ENCODE data around the gene OR10A4.

The OR10A4 gene

DNA sequence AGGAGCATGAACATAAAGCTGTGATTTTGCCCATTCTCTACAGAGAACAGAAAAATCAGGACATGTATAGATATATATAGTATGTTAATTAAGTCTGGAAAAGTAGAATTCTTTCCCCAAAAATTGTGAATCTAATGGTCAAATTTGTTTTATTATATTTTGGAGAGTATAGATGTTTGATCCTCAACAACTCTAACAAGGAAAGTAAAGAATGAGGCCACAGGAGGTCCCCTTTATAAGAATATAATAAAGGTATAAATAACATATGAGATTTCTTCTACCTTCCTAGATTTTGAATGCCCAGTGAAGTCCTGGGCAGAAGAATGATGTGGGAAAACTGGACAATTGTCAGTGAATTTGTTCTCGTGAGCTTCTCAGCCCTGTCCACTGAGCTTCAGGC is at the start of gene OR10A4:
Gene OR10A4 (plus strand): TSS at position 301 of the 400 bp plus-strand sequence. CDS start 23 bp downstream, at position 324.
- H3K4me3 ChIP-seq (ENCODE audit: low read depth, low read length), result no peak within 1 kb of the TSS
- in situ Hi-C loops (cut with HindIII; ENCODE audit: low pct_ligation_motif_present, low sequenced_read_pairs), result no loop called here
- TF ChIP-seq CTCF (IDR thresholded peaks at IDR 0.05; ENCODE audit: low read depth, low read length, missing control alignments), result no peak
- H3K27me3 ChIP-seq (replicated peaks), result no peaks in the 10 kb centered on the region
- no peak for DNase-seq
- H3K27ac ChIP-seq, result no peak within 1 kb of the TSS
- H3K36me3 ChIP-seq (replicated peaks), result no peaks in the 10 kb centered on the region

GRCh38 chr11:6828103-6828502 is 48.3 kb upstream of the OR10A4 start:
- no peak overlapping the region for H3K27ac ChIP-seq
- DNase-seq, result no peak
- TF ChIP-seq CTCF (IDR thresholded peaks at IDR 0.05; ENCODE audit: low read depth, low read length, missing control alignments), result no peak
- H3K36me3 ChIP-seq (replicated peaks), result no peaks in the 10 kb centered on the region
- no peaks in the 10 kb centered on the region for H3K27me3 ChIP-seq (replicated peaks)
- in situ Hi-C loops (cut with HindIII; ENCODE audit: low pct_ligation_motif_present, low sequenced_read_pairs), result no loop called here
- H3K4me3 ChIP-seq (ENCODE audit: low read depth, low read length), result no peak overlapping the region

GRCh38 chr11:6833356-6833755 is 43.1 kb upstream of the OR10A4 start:
- in situ Hi-C loops (cut with HindIII; ENCODE audit: low pct_ligation_motif_present, low sequenced_read_pairs), result no loop called here
- H3K27ac ChIP-seq, result no peak overlapping the region
- no peak for TF ChIP-seq CTCF (IDR thresholded peaks at IDR 0.05; ENCODE audit: low read depth, low read length, missing control alignments)
- DNase-seq, result no peak
- no peaks in the 10 kb centered on the region for H3K36me3 ChIP-seq (replicated peaks)
- no peaks in the 10 kb centered on the region for H3K27me3 ChIP-seq (replicated peaks)
- H3K4me3 ChIP-seq (ENCODE audit: low read depth, low read length), result no peak overlapping the region

- no peak overlapping the region for H3K27ac ChIP-seq
- DNase-seq, result no peak
- TF ChIP-seq CTCF (IDR thresholded peaks at IDR 0.05; ENCODE audit: low read depth, low read length, missing control alignments), result no peak
- in situ Hi-C loops (cut with HindIII; ENCODE audit: low pct_ligation_motif_present, low sequenced_read_pairs), result no loop called here
- H3K36me3 ChIP-seq (replicated peaks), result no peaks in the 10 kb centered on the region
- no peak overlapping the region for H3K4me3 ChIP-seq (ENCODE audit: low read depth, low read length)
- H3K27me3 ChIP-seq (replicated peaks), result no peaks in the 10 kb centered on the region
These were observed 42.4 kb upstream of the OR10A4 start for GRCh38 chr11:6834021-6834420.

DNA sequence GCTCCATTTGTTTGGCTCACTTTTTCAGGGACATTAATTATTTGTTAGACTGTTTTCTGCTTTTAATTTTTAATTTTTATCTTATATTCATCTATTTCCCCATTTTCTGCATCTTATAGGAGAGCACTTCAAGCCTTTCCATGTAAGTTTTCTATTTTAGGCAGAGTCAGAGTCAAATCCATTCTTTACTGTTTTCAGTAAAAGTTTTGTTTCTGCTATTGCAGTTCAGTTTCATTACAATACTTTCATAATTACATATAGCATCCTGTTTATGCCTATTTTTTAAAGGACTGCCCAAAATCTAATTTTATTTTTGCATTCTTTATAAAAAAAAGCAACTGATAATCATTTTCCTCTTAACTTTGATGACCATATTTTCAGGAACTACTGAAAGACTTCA is 34.7 kb upstream of the OR10A4 start:
- in situ Hi-C loops (cut with HindIII; ENCODE audit: low pct_ligation_motif_present, low sequenced_read_pairs), result no loop called here
- no peak for TF ChIP-seq CTCF (IDR thresholded peaks at IDR 0.05; ENCODE audit: low read depth, low read length, missing control alignments)
- DNase-seq, result no peak

DNA sequence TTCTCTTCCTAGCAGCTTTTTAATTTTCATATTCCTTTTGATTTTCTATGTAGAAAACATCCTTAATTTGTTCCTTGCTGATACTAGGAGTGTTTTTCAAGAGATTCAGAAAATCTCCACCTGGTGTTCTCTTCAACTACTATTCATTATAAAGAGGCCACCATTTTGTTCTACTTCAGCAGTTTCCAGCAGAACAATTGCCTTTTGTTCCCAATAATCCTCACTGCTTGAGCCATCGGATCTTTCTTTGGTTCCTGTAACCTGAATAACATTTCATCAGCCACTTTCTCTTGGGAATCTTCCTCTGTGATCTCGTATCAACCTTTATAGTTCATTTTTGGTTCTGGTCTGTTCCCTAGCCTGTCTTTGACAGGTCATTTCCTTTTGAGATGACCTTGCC is 32.8 kb upstream of the OR10A4 start:
- H3K36me3 ChIP-seq (replicated peaks), result no peaks in the 10 kb centered on the region
- H3K27ac ChIP-seq, result no peak overlapping the region
- in situ Hi-C loops (cut with HindIII; ENCODE audit: low pct_ligation_motif_present, low sequenced_read_pairs), result no loop called here
- TF ChIP-seq CTCF (IDR thresholded peaks at IDR 0.05; ENCODE audit: low read depth, low read length, missing control alignments), result no peak
- H3K4me3 ChIP-seq (ENCODE audit: low read depth, low read length), result no peak overlapping the region
- no peak for DNase-seq
- H3K27me3 ChIP-seq (replicated peaks), result no peaks in the 10 kb centered on the region

More for the DNA sequence above, 34.7 kb upstream of the OR10A4 start:
- Histone ChIP-seq H3K4me3 (ENCODE audit: low read depth, low read length) (no peak overlapping the region), H3K27ac (no peak overlapping the region), H3K36me3 (replicated peaks) (no peaks in the 10 kb centered on the region), H3K27me3 (replicated peaks) (no peaks in the 10 kb centered on the region)
